OCI-LY1 (cell line): Measurements from ENCODE around the gene RLBP1.

Experiments
- H2AFZ ChIP-seq: fragments of 200-600 bp; sonication (generic), shearing (Covaris generic); 2 replicates; pipeline ENCODE4 v1.6.0; 2014; ENCODE audit warnings: antibody characterized with exemption, mild to moderate bottlenecking, low read length
- H3F3A ChIP-seq: fragments of 200-600 bp; sonication (generic), shearing (Covaris generic); 2 replicates; pipeline ENCODE4 v1.6.0; 2014; ENCODE audit warnings: mild to moderate bottlenecking, antibody characterized with exemption, low read length, moderate library complexity; ENCODE audit not compliant: insufficient read depth
- H3K27ac ChIP-seq: fragments of 200-600 bp; sonication (generic); 2 replicates; pipeline ENCODE4 v1.5.1; 2014; ENCODE audit warnings: low read length, mixed run types, mild to moderate bottlenecking, low read depth; ENCODE audit not compliant: poor library complexity, severe bottlenecking
- H3K27me3 ChIP-seq: fragments of 200-600 bp; sonication (generic); 2 replicates; pipeline ENCODE4 v1.6.0; 2014; ENCODE audit warnings: antibody characterized with exemption, mild to moderate bottlenecking, low read length, moderate library complexity; ENCODE audit not compliant: insufficient read depth
- H3K36me3 ChIP-seq: fragments of 200-600 bp; sonication (generic); 2 replicates; pipeline ENCODE4 v1.6.1; 2014; ENCODE audit warnings: mild to moderate bottlenecking, antibody characterized with exemption, low read length, moderate library complexity, mixed read lengths; ENCODE audit not compliant: insufficient read depth
- H3K4me1 ChIP-seq: fragments of 200-600 bp; sonication (generic); 2 replicates; pipeline ENCODE4 v1.5.1; 2014; ENCODE audit warnings: mild to moderate bottlenecking, low read length, moderate library complexity; ENCODE audit not compliant: insufficient read depth, severe bottlenecking
- H3K4me2 ChIP-seq: fragments of 200-600 bp; sonication (generic), shearing (Covaris generic); 2 replicates; pipeline ENCODE4 v1.6.1; 2014; ENCODE audit warnings: low read length
- H3K4me3 ChIP-seq: fragments of 200-600 bp; sonication (generic); 2 replicates; pipeline ENCODE4 v1.5.1; 2014; ENCODE audit warnings: low read length, low read depth, mild to moderate bottlenecking, mixed read lengths; ENCODE audit not compliant: poor library complexity, severe bottlenecking
- H3K79me2 ChIP-seq: fragments of 200-600 bp; shearing (Covaris generic); 2 replicates; pipeline ENCODE4 v1.6.1; 2016; ENCODE audit warnings: mixed run types, low read length, mixed read lengths; ENCODE audit not compliant: insufficient read depth
- H3K9ac ChIP-seq: fragments of 200-600 bp; sonication (generic), shearing (Covaris generic); 2 replicates; pipeline ENCODE4 v1.6.1; 2014; ENCODE audit warnings: mild to moderate bottlenecking, low read length, mixed read lengths
- H3K9me2 ChIP-seq: fragments of 200-600 bp; sonication (generic), shearing (Covaris generic); 2 replicates; pipeline ENCODE4 v1.6.1; 2014; ENCODE audit warnings: low read depth, mild to moderate bottlenecking, low read length, mixed read lengths
- H3K9me3 ChIP-seq: fragments of 200-600 bp; shearing (Covaris generic); 2 replicates; pipeline ENCODE4 v1.6.1; 2014; ENCODE audit warnings: low read length, mixed read lengths
- H4K20me1 ChIP-seq: fragments of 200-600 bp; sonication (generic), shearing (Covaris generic); 2 replicates; pipeline ENCODE4 v1.6.0; 2016; ENCODE audit warnings: mild to moderate bottlenecking, low read length; ENCODE audit not compliant: insufficient read depth
- EZH2 ChIP-seq: fragments of 200-600 bp; sonication (generic), shearing (Covaris generic); IDR thresholded peaks from 2 replicates; pipeline ENCODE4 v1.8.0; 2017; ENCODE audit warnings: borderline replicate concordance, mixed run types, mild to moderate bottlenecking, antibody characterized with exemption, low read length, moderate library complexity, mixed read lengths
- TF ChIP-seq, protein P1 (sequence below): fragments of 200-600 bp; sonication (generic), shearing (Covaris generic); IDR thresholded peaks from 2 replicates; pipeline ENCODE4 v1.5.1; 2017; ENCODE audit warnings: mild to moderate bottlenecking, antibody characterized with exemption, low read length, moderate library complexity, mixed read lengths

RLBP1 gene

DNA sequence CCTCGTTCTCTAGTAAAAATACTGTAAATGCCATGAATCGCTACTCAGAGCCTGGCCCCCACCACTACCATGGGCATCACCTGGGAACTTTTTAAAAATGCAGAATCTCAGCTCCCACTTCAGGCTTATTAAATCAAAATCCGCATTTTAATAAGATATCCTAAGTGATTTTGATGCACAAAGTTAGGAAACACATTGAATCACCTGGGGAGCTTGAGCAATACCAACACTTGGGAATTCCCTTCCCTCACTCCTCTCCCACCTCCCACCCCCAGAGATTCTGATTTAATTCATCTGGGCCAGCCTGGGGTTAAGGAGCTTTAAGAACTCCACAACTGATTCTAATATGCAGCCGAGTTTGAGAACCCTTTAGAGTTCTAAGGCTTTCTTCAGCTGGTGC is 26.8 kb downstream of the RLBP1 start:
- Histone ChIP-seq H3K9ac (no peak overlapping the region), H3K9me3 (no peaks in the 10 kb centered on the region), H3K79me2 (no peaks in the 10 kb centered on the region), H3K4me1 (peaks cover 10% of the 10 kb centered on the region), H3F3A (no peaks in the 10 kb centered on the region), H3K9me2 (no peaks in the 10 kb centered on the region), H3K27me3 (no peaks in the 10 kb centered on the region), H3K36me3 (peaks cover 40% of the 10 kb centered on the region; the same call in 1 of the 2 replicates), H3K27ac (no peak overlapping the region), H3K4me3 (no peak overlapping the region), H4K20me1 (no peaks in the 10 kb centered on the region), H2AFZ (no peak overlapping the region), H3K4me2 (no peak overlapping the region)
- TF ChIP-seq, protein P1, sequence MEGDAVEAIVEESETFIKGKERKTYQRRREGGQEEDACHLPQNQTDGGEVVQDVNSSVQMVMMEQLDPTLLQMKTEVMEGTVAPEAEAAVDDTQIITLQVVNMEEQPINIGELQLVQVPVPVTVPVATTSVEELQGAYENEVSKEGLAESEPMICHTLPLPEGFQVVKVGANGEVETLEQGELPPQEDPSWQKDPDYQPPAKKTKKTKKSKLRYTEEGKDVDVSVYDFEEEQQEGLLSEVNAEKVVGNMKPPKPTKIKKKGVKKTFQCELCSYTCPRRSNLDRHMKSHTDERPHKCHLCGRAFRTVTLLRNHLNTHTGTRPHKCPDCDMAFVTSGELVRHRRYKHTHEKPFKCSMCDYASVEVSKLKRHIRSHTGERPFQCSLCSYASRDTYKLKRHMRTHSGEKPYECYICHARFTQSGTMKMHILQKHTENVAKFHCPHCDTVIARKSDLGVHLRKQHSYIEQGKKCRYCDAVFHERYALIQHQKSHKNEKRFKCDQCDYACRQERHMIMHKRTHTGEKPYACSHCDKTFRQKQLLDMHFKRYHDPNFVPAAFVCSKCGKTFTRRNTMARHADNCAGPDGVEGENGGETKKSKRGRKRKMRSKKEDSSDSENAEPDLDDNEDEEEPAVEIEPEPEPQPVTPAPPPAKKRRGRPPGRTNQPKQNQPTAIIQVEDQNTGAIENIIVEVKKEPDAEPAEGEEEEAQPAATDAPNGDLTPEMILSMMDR: no peak
- no peak for TF ChIP-seq EZH2

DNA sequence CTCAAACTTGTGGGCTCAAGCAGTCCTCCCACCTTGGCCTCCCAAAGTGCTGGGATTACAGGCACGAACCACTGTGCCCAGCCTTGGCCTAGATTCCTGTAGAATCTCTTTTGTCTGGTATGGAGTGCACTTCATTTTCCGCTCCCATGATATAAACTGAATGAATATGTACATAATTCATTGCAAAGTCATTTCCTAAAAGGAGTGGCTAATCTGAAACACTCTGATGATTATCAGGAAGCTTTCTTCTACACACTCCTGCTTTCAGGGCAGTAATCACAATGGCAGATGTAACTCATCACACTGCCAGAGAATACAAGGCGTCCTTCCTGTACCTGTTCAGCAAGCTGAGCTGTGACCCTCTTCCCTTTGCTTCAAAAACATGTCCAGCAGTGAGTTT is 28.6 kb downstream of the RLBP1 start:
- no peak for TF ChIP-seq EZH2
- TF ChIP-seq, protein P1: no peak
- Histone ChIP-seq H3K36me3 (peaks cover 48% of the 10 kb centered on the region; the same call in 1 of the 2 replicates), H3K27me3 (no peaks in the 10 kb centered on the region), H3K9ac (no peak overlapping the region), H2AFZ (no peak overlapping the region), H3K27ac (no peak overlapping the region), H4K20me1 (no peaks in the 10 kb centered on the region), H3K9me2 (no peaks in the 10 kb centered on the region), H3K4me2 (no peak overlapping the region), H3K4me1 (peaks cover 10% of the 10 kb centered on the region), H3F3A (no peaks in the 10 kb centered on the region), H3K9me3 (no peaks in the 10 kb centered on the region), H3K79me2 (no peaks in the 10 kb centered on the region), H3K4me3 (no peak overlapping the region)

DNA sequence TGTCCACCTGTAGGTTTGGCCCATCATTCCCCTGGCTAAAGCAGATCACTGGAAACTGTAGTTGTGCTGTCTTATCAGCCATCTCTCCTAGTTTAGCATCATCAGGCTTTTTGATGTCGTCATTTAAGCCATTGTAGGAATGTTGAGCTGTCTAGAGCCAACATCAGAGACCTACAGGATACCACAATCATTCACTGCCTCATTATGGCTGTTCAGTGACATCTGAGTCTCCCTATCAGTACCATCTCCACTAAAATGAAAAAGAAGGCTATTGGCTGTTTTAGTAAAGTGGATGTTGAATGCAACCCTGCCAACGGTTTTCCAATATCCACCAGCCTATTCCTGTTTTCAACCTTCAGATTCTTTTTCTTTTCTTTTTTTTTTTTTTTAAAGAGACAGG is 29.2 kb downstream of the RLBP1 start:
- no peaks in the 10 kb centered on the region for H3K27me3 ChIP-seq
- H3K4me2 ChIP-seq: no peak overlapping the region
- no peak for TF ChIP-seq EZH2
- TF ChIP-seq, protein P1: no peak
- peaks cover 4% of the 10 kb centered on the region for H3K4me1 ChIP-seq
- H3K79me2 ChIP-seq: no peaks in the 10 kb centered on the region
- H3K27ac ChIP-seq: no peak overlapping the region
- H3K9me2 ChIP-seq: no peaks in the 10 kb centered on the region
- H4K20me1 ChIP-seq: no peaks in the 10 kb centered on the region
- H3K9ac ChIP-seq: no peak overlapping the region
- no peaks in the 10 kb centered on the region for H3K9me3 ChIP-seq
- no peaks in the 10 kb centered on the region for H3F3A ChIP-seq
- no peak overlapping the region for H3K4me3 ChIP-seq
- H3K36me3 ChIP-seq: peaks cover 49% of the 10 kb centered on the region; the same call in 1 of the 2 replicates
- no peak overlapping the region for H2AFZ ChIP-seq
